ENCODE measurements around the gene NPEPL1.

DNA sequence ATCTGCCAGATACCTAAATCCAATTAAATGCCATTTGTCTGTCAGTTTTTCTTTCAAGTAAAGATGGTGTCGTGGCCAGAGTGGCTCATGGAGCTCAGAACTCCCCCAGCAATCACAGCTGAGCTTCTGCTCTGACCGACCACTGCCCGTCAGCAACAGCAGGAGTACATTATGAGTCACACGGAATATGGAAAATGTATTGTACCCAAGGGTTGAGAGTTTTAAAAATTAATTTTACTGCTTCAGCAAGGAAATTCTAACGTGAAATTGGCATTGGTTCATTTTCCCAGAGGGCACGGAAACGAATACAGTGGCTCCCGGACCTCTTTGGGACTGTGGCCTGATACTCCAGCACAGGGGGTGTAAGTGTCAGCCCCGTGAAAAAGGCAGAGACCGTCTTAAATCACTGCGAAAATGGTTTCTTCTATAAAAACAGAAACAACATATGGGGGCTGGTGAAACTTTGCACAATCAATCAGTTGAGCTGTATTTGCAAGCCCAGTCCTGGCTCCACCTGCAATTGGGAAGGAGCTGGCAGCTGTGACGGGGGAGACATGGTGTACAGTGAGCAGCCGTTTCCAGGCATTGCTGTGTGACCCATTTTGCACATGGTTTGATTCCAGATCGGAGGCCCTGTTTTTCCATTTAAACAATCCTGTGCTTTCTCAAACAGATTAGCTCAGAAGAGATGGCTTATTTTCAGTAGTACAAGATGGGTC lies 12.8 kb downstream of the NPEPL1 start:
- TF ChIP-seq POLR2A (IDR thresholded peaks at IDR 0.05): no peak
- TF ChIP-seq, protein P1, sequence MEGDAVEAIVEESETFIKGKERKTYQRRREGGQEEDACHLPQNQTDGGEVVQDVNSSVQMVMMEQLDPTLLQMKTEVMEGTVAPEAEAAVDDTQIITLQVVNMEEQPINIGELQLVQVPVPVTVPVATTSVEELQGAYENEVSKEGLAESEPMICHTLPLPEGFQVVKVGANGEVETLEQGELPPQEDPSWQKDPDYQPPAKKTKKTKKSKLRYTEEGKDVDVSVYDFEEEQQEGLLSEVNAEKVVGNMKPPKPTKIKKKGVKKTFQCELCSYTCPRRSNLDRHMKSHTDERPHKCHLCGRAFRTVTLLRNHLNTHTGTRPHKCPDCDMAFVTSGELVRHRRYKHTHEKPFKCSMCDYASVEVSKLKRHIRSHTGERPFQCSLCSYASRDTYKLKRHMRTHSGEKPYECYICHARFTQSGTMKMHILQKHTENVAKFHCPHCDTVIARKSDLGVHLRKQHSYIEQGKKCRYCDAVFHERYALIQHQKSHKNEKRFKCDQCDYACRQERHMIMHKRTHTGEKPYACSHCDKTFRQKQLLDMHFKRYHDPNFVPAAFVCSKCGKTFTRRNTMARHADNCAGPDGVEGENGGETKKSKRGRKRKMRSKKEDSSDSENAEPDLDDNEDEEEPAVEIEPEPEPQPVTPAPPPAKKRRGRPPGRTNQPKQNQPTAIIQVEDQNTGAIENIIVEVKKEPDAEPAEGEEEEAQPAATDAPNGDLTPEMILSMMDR (IDR thresholded peaks at IDR 0.05): no peak
